NCI-H82 treated with DMSO at 0.1 percent for 48 hours (cell line): ENCODE results near the gene B3GALNT1.
"Not testable (repeated sequence)": the region's sequence is repeated elsewhere in the genome, so short reads cannot be mapped to it uniquely, and the experiment has no call there.

Source experiments
- DNase-seq: peaks from one replicate; lab custom pipeline; 2025; ENCODE audit not compliant: unreplicated experiment; lab: John Stamatoyannopoulos, UW

Gene B3GALNT1

GRCh38 chr3:161081633-161082032 is 23.5 kb downstream of the B3GALNT1 start:
- DNase-seq: no peak

GRCh38 chr3:161073181-161073580 is 32.0 kb downstream of the B3GALNT1 start:
- DNase-seq: no peak

GRCh38 chr3:161072751-161073150 is 32.4 kb downstream of the B3GALNT1 start:
- DNase-seq: no peak

GRCh38 chr3:161072211-161072621 is 32.9 kb downstream of the B3GALNT1 start:
- no peak for DNase-seq

GRCh38 chr3:161070980-161071663 is 34.0 kb downstream of the B3GALNT1 start:
- DNase-seq: no peak

- DNase-seq: no peak
Measured at GRCh38 chr3:161070252-161070930, 34.8 kb downstream of the B3GALNT1 start.

GRCh38 chr3:161069511-161070251 is 35.5 kb downstream of the B3GALNT1 start:
- DNase-seq: no peak

- no peak for DNase-seq
Measured at GRCh38 chr3:161067335-161067734, 37.8 kb downstream of the B3GALNT1 start.

GRCh38 chr3:161066930-161067329 is 38.2 kb downstream of the B3GALNT1 start:
- no peak for DNase-seq

GRCh38 chr3:161064413-161064812 is 40.7 kb downstream of the B3GALNT1 start:
- DNase-seq: no peak

GRCh38 chr3:161054860-161055604 is 50.1 kb downstream of the B3GALNT1 start:
- no peak for DNase-seq

GRCh38 chr3:161051856-161052255 is 53.3 kb downstream of the B3GALNT1 start:
- DNase-seq: no peak

GRCh38 chr3:161050935-161051334 is 54.2 kb downstream of the B3GALNT1 start:
- DNase-seq: no peak

GRCh38 chr3:161049683-161050248 is 55.4 kb downstream of the B3GALNT1 start:
- DNase-seq: no peak

- no peak for DNase-seq
Measured at GRCh38 chr3:161043336-161044035, 61.7 kb downstream of the B3GALNT1 start.

GRCh38 chr3:161042023-161042501 is 63.1 kb downstream of the B3GALNT1 start:
- DNase-seq: no peak

GRCh38 chr3:161038725-161039124 is 66.4 kb downstream of the B3GALNT1 start:
- DNase-seq: no peak

- DNase-seq: no peak
Measured at GRCh38 chr3:161035711-161036110, 69.4 kb downstream of the B3GALNT1 start.

GRCh38 chr3:161034913-161035550 is 70.1 kb downstream of the B3GALNT1 start:
- DNase-seq: not testable (repeated sequence)
